ENCODE results near the gene EXOSC2.
"Not testable (repeated sequence)": the region's sequence is repeated elsewhere in the genome, so short reads cannot be mapped to it uniquely, and the experiment has no call there.

EXOSC2 gene

GRCh38 chr9:130685104-130685503 lies 8.5 kb upstream of the EXOSC2 start:
- H2AFZ ChIP-seq (ENCODE audit: low read length), result no peak overlapping the region
- no peak overlapping the region for H2BK5ac ChIP-seq (ENCODE audit: low read length)
- H3K79me1 ChIP-seq (ENCODE audit: low read depth, low read length), result no peaks in the 10 kb centered on the region
- H3K4me2 ChIP-seq (ENCODE audit: insufficient read depth, low read length, poor library complexity, severe bottlenecking), result no peak overlapping the region
- no peaks in the 10 kb centered on the region for H3K36me3 ChIP-seq (replicated peaks in 1 of 2; ENCODE audit: control insufficient read depth in 2 of 2, insufficient read depth in 2 of 2, low read length in 2 of 2)
- H2BK15ac ChIP-seq (ENCODE audit: low read length), result no peak overlapping the region
- H2BK120ac ChIP-seq (ENCODE audit: low read depth, low read length), result no peak overlapping the region
- DNase-seq (ENCODE audit: low spot score), result no peak
- no peak overlapping the region for H4K91ac ChIP-seq (ENCODE audit: low read depth, low read length, poor library complexity)
- no peak overlapping the region for H3K23ac ChIP-seq (ENCODE audit: low read depth, low read length, poor library complexity)
- H3K18ac ChIP-seq (ENCODE audit: low read length), result no peak overlapping the region
- peaks cover 0 to 2% of the 10 kb centered on the region in 2 donors for H3K9me3 ChIP-seq (replicated peaks in 1 of 2; ENCODE audit: control insufficient read depth in 2 of 2, insufficient read depth in 1 of 2, low read depth in 1 of 2, low read length in 2 of 2)
- no peak overlapping the region for H3K4me3 ChIP-seq (ENCODE audit: low read length in 2 of 2)
- H3K27me3 ChIP-seq (ENCODE audit: control insufficient read depth in 3 of 3, insufficient read depth in 3 of 3, low read depth in 1 of 3, low read length in 3 of 3), result peaks cover 0 to 12% (median 10%) of the 10 kb centered on the region in 3 experiments
- no peak overlapping the region for H3K9ac ChIP-seq (ENCODE audit: low read depth, low read length, poor library complexity)
- H3K27ac ChIP-seq (replicated peaks; ENCODE audit: low read length), result no peak overlapping the region
- H3K4me1 ChIP-seq (ENCODE audit: control insufficient read depth in 2 of 2, insufficient read depth in 1 of 2, low read depth in 1 of 2, low read length in 2 of 2), result peaks cover 0 to 6% of the 10 kb centered on the region in 2 donors
- no peak overlapping the region for H3K14ac ChIP-seq (ENCODE audit: low read length)
- no peak overlapping the region for H3K4ac ChIP-seq (ENCODE audit: low read length)
- H2BK12ac ChIP-seq (ENCODE audit: low read length), result no peak overlapping the region
- no peak overlapping the region for H2AK5ac ChIP-seq (ENCODE audit: low read depth, low read length)
- H4K8ac ChIP-seq (ENCODE audit: low read depth, low read length), result no peak overlapping the region

- not testable (repeated sequence) for H3K4ac ChIP-seq (ENCODE audit: low read length); H3K27me3 ChIP-seq (ENCODE audit: control insufficient read depth in 3 of 3, insufficient read depth in 3 of 3, low read depth in 1 of 3, low read length in 3 of 3); H2AK5ac ChIP-seq (ENCODE audit: low read depth, low read length); H4K91ac ChIP-seq (ENCODE audit: low read depth, low read length, poor library complexity); H3K36me3 ChIP-seq (replicated peaks in 1 of 2; ENCODE audit: control insufficient read depth in 2 of 2, insufficient read depth in 2 of 2, low read length in 2 of 2); H3K4me3 ChIP-seq (ENCODE audit: low read length in 2 of 2); H2BK120ac ChIP-seq (ENCODE audit: low read depth, low read length); H3K14ac ChIP-seq (ENCODE audit: low read length); H3K27ac ChIP-seq (replicated peaks; ENCODE audit: low read length); H3K23ac ChIP-seq (ENCODE audit: low read depth, low read length, poor library complexity); H2BK5ac ChIP-seq (ENCODE audit: low read length); H2BK15ac ChIP-seq (ENCODE audit: low read length); H4K8ac ChIP-seq (ENCODE audit: low read depth, low read length); H3K18ac ChIP-seq (ENCODE audit: low read length); H3K4me1 ChIP-seq (ENCODE audit: control insufficient read depth in 2 of 2, insufficient read depth in 1 of 2, low read depth in 1 of 2, low read length in 2 of 2); DNase-seq (ENCODE audit: low spot score); H2BK12ac ChIP-seq (ENCODE audit: low read length); H3K4me2 ChIP-seq (ENCODE audit: insufficient read depth, low read length, poor library complexity, severe bottlenecking); H3K9ac ChIP-seq (ENCODE audit: low read depth, low read length, poor library complexity); H3K79me1 ChIP-seq (ENCODE audit: low read depth, low read length); H3K9me3 ChIP-seq (replicated peaks in 1 of 2; ENCODE audit: control insufficient read depth in 2 of 2, insufficient read depth in 1 of 2, low read depth in 1 of 2, low read length in 2 of 2); H2AFZ ChIP-seq (ENCODE audit: low read length)
- no CpG with 5 or more reads among the region's 11 CpGs for WGBS, 2 donors (ENCODE audit: extremely low coverage in 2 of 2, insufficient read length in 2 of 2, insufficient replicate concordance in 1 of 2)
Measured at GRCh38 chr9:130685945-130686344, 7.6 kb upstream of the EXOSC2 start.

GRCh38 chr9:130687615-130688014 lies 6.0 kb upstream of the EXOSC2 start:
- H3K4me2 ChIP-seq (ENCODE audit: insufficient read depth, low read length, poor library complexity, severe bottlenecking), result no peak overlapping the region
- no peak overlapping the region for H2AK5ac ChIP-seq (ENCODE audit: low read depth, low read length)
- H2AFZ ChIP-seq (ENCODE audit: low read length), result no peak overlapping the region
- H3K9ac ChIP-seq (ENCODE audit: low read depth, low read length, poor library complexity), result no peak overlapping the region
- no peak overlapping the region for H2BK5ac ChIP-seq (ENCODE audit: low read length)
- no peak overlapping the region for H3K4me3 ChIP-seq (ENCODE audit: low read length in 2 of 2)
- H3K4ac ChIP-seq (ENCODE audit: low read length), result no peak overlapping the region
- H2BK15ac ChIP-seq (ENCODE audit: low read length), result no peak overlapping the region
- no peak overlapping the region for H3K23ac ChIP-seq (ENCODE audit: low read depth, low read length, poor library complexity)
- peaks cover 0 to 2% of the 10 kb centered on the region in 2 donors for H3K4me1 ChIP-seq (ENCODE audit: control insufficient read depth in 2 of 2, insufficient read depth in 1 of 2, low read depth in 1 of 2, low read length in 2 of 2)
- H4K8ac ChIP-seq (ENCODE audit: low read depth, low read length), result no peak overlapping the region
- no peaks in the 10 kb centered on the region for H3K36me3 ChIP-seq (replicated peaks in 1 of 2; ENCODE audit: control insufficient read depth in 2 of 2, insufficient read depth in 2 of 2, low read length in 2 of 2)
- H2BK12ac ChIP-seq (ENCODE audit: low read length), result no peak overlapping the region
- DNase-seq (ENCODE audit: low spot score), result no peak
- H3K18ac ChIP-seq (ENCODE audit: low read length), result no peak overlapping the region
- H3K9me3 ChIP-seq (replicated peaks in 1 of 2; ENCODE audit: control insufficient read depth in 2 of 2, insufficient read depth in 1 of 2, low read depth in 1 of 2, low read length in 2 of 2), result peaks cover 0 to 2% of the 10 kb centered on the region in 2 donors
- H3K27me3 ChIP-seq (ENCODE audit: control insufficient read depth in 3 of 3, insufficient read depth in 3 of 3, low read depth in 1 of 3, low read length in 3 of 3), result no peaks in the 10 kb centered on the region
- no peak overlapping the region for H2BK120ac ChIP-seq (ENCODE audit: low read depth, low read length)
- H3K14ac ChIP-seq (ENCODE audit: low read length), result no peak overlapping the region
- H3K79me1 ChIP-seq (ENCODE audit: low read depth, low read length), result no peaks in the 10 kb centered on the region
- H3K27ac ChIP-seq (replicated peaks; ENCODE audit: low read length), result no peak overlapping the region
- no CpG with 5 or more reads among the region's 2 CpGs for WGBS, 2 donors (ENCODE audit: extremely low coverage in 2 of 2, insufficient read length in 2 of 2, insufficient replicate concordance in 1 of 2)
- no peak overlapping the region for H4K91ac ChIP-seq (ENCODE audit: low read depth, low read length, poor library complexity)

- H3K4ac ChIP-seq (ENCODE audit: low read length), result no peak overlapping the region
- H3K18ac ChIP-seq (ENCODE audit: low read length), result no peak overlapping the region
- H3K9me3 ChIP-seq (replicated peaks in 1 of 2; ENCODE audit: control insufficient read depth in 2 of 2, insufficient read depth in 1 of 2, low read depth in 1 of 2, low read length in 2 of 2), result peaks cover 0 to 2% of the 10 kb centered on the region in 2 donors
- H2AFZ ChIP-seq (ENCODE audit: low read length), result no peak overlapping the region
- no peak overlapping the region for H3K23ac ChIP-seq (ENCODE audit: low read depth, low read length, poor library complexity)
- H4K8ac ChIP-seq (ENCODE audit: low read depth, low read length), result no peak overlapping the region
- no peak overlapping the region for H2AK5ac ChIP-seq (ENCODE audit: low read depth, low read length)
- H3K36me3 ChIP-seq (replicated peaks in 1 of 2; ENCODE audit: control insufficient read depth in 2 of 2, insufficient read depth in 2 of 2, low read length in 2 of 2), result no peaks in the 10 kb centered on the region
- H3K14ac ChIP-seq (ENCODE audit: low read length), result no peak overlapping the region
- no peak overlapping the region for H3K9ac ChIP-seq (ENCODE audit: low read depth, low read length, poor library complexity)
- H2BK5ac ChIP-seq (ENCODE audit: low read length), result no peak overlapping the region
- H3K79me1 ChIP-seq (ENCODE audit: low read depth, low read length), result no peaks in the 10 kb centered on the region
- no peak overlapping the region for H4K91ac ChIP-seq (ENCODE audit: low read depth, low read length, poor library complexity)
- no CpG with 5 or more reads among the region's 5 CpGs for WGBS, 2 donors (ENCODE audit: extremely low coverage in 2 of 2, insufficient read length in 2 of 2, insufficient replicate concordance in 1 of 2)
- no peak overlapping the region for H2BK15ac ChIP-seq (ENCODE audit: low read length)
- no peak overlapping the region for H3K27ac ChIP-seq (replicated peaks; ENCODE audit: low read length)
- no peak overlapping the region for H2BK12ac ChIP-seq (ENCODE audit: low read length)
- no peak for DNase-seq (ENCODE audit: low spot score)
- H3K4me3 ChIP-seq (ENCODE audit: low read length in 2 of 2), result no peak overlapping the region
- no peaks in the 10 kb centered on the region for H3K27me3 ChIP-seq (ENCODE audit: control insufficient read depth in 3 of 3, insufficient read depth in 3 of 3, low read depth in 1 of 3, low read length in 3 of 3)
- H3K4me2 ChIP-seq (ENCODE audit: insufficient read depth, low read length, poor library complexity, severe bottlenecking), result no peak overlapping the region
- H2BK120ac ChIP-seq (ENCODE audit: low read depth, low read length), result no peak overlapping the region
- peaks cover 2 to 3% of the 10 kb centered on the region in 2 donors for H3K4me1 ChIP-seq (ENCODE audit: control insufficient read depth in 2 of 2, insufficient read depth in 1 of 2, low read depth in 1 of 2, low read length in 2 of 2)
Measured at GRCh38 chr9:130688072-130688471, 5.5 kb upstream of the EXOSC2 start.

Measured in neuronal stem cell (in vitro differentiated cells).